HUDEP-2 (cell line): ENCODE data around the gene ASXL2.
A peak's percentile ranks its signal among the peaks of the same experiment; 100 is the strongest.
"Not testable (repeated sequence)": the region's sequence is repeated elsewhere in the genome, so short reads cannot be mapped to it uniquely, and the experiment has no call there.

Source experiments
- DNase-seq, 76 experiments: peaks; one replicate each; lab custom pipeline; 2025; ENCODE audit not compliant: unreplicated experiment in 76 of 76; lab: John Stamatoyannopoulos, UW

ASXL2 gene

GRCh38 chr2:25878361-25879132 is at the start of gene ASXL2:
Gene ASXL2 (minus strand): TSS chr2:25878487. CDS start chr2:25878222, 265 bp downstream.
- peak in 75 of 76 experiments; percentile 33 to 98 (median 94) for DNase-seq

GRCh38 chr2:25926984-25927756 is 48.9 kb upstream of the ASXL2 start:
- no peak for DNase-seq

DNA sequence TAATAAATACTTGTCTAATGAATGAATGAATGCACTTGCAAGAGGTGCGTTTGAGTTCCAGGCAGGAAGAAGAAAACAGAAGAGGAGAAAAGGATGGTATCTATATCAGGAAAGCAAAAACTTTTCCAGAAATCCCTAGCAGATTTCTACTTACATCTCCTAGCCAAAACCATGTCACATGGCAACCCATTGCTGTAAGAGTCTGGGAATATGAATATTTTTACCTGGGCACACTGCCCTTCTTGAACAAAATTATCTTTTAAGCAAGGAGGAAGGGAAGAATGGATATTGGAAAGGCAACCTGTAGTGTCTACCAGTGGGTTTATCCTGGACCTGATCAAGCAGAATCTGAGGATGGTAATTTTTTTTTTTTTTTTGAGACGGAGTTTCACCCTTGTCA is 44.2 kb upstream of the ASXL2 start:
- DNase-seq: no peak

DNA sequence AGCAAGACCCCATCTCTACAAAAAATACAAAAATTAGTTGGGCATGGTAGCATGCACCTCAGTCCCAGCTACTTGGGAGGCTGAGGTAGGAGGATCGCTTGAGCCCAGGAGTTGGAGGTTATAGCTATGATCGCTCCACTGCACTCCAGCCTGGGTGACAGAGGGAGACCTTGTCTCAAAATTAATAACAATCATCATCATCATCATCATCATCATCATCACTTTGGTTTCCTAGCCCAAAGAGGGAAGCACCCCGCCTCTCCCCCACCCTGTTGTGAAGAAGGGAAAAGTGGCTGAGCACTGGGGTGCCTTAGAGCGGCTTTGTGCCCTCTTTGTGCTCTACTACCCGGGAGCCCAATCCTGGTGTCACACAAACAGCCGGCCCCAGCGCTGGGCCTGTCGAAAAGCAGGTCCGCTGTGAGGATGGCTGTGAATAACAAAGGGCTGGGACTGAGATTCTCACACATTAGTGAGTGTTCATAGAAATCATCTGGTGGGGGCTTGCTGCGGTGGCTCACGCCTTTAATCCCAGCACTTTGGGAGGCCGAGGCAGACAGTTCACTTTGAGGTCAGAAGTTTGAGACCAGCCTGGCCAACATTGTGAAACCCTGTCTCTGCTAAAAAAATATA is 42.6 kb upstream of the ASXL2 start:
- no peak for DNase-seq

DNA sequence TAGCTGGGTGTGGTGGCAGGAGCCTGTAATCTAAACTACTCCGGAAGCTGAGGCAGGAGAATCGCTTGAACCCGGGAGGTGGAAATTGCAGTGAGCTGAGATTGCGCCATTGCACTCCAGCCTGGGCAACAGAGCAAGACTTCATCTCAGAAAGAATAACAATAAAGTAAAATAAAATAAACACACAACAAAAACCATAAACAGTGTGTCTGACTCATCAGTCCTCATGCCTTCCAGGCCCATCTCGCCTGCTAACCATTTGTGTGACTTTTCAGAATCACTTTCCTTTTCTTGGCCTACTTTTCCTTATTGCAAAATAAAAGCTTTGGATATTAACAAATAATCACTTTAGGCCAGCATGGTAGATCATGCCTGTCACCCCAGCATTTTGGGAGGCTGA is 42.0 kb upstream of the ASXL2 start:
- DNase-seq: no peak

GRCh38 chr2:25917832-25918231 is 39.5 kb upstream of the ASXL2 start:
- DNase-seq: no peak

DNA sequence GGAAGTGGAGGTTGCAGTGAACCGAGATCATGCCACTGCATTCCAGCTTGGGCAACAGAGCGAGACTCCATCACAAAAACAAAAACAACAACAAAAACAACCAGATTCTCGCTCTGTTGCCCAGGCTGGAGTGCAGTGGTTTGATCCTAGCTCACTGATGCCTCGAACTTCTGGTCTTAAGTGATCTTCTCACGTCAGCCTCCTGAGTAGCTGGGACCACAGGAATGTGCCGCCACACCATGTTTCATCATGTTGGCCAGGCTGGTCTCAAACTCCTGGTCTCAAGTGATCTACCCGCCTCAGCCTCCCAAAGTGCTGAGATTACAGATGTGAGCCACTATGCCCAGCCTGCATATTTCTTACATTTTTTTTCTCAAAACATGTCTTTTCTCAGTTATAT is 39.1 kb upstream of the ASXL2 start:
- not testable (repeated sequence) for DNase-seq

DNA sequence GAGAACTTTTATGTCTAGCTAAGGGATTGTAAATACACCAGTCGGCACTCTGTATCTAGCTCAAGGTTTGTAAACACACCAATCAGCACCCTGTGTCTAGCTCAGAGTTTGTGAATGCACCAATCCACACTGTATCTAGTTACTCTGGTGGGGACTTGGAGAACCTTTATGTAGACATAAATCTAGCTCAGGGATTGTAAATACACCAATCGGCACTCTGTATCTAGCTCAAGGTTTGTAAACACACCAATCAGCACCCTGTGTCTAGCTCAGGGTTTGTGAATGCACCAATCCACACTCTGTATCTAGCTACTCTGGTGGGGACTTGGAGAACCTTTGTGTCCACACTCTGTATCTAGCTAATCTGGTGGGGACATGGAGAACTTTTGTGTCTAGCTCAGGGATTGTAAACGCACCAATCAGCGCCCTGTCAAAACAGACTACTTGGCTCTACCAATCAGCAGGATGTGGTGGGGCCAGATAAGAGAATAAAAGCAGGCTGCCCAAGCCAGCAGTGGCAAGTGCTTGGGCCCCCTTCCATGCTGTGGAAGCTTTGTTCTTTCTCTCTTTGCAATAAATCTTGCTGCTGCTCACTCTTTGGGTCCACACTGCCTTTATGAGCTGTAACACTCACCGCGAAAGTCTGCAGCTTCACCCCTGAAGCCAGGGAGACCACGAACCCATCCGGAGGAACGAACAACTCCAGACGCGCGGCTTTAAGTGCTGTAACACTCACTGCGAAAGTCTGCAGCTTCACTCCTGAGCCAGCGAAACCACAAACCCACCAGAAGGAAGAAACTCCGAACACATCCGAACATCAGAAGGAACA is 37.9 kb upstream of the ASXL2 start:
- peak in 1 of 76 experiments; percentile 5 for DNase-seq

- DNase-seq: not testable (repeated sequence)
Observed at GRCh38 chr2:25915411-25915810, 37.1 kb upstream of the ASXL2 start.

DNA sequence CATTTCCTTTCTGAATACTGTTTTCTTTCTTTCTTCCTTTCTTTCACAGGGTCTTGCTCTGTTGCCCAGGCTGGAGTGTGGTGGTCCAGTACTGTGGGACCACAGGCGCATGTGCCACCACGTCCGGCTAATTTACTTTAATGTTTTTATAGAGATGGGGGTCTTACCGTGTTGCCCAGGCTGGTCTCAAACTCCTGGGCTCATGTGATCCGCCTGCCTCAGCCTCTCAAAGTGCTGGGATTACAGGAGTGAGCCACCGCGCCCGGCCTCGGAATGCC is 35.3 kb upstream of the ASXL2 start:
- DNase-seq: not testable (repeated sequence)

DNA sequence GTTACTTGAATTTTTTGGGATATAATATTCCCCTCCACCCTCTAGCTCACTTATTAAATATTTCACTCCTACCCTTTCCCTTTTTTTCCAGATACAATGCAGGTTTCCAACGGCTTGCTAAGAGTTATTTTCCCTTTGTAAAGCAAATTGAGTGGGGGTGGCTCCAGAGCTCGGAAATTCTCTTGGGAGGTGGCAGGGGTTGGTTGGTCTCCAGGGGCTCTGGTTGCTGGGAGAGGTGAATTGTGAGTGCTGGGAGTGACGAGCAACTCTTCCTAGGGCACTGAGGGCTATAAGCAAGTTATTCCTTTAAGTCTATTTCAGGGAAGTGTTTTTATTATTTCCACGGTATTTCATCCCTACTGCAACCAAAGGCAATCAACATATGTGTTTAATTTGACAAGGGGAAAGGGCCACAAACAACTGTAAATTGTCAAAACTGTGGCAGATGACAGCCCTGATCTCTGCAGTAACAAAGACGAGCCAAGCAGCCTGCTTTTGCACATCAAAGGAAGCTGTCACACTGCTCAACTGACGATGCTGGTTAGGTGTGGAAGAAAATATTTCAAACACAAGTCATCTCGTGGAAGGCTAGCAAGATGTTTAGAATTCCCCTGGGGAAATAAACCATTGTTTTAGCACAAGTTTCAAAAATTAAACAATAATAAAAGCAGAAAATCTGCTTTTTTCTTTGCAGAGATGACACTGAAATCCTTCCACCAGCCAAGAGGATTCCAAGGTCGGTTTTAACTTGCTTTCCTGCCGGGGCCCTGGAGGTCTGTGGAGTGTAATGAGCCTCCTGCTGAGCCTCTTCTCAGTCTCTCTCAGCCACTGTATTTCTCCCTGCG is 34.8 kb upstream of the ASXL2 start:
- no peak for DNase-seq

DNA sequence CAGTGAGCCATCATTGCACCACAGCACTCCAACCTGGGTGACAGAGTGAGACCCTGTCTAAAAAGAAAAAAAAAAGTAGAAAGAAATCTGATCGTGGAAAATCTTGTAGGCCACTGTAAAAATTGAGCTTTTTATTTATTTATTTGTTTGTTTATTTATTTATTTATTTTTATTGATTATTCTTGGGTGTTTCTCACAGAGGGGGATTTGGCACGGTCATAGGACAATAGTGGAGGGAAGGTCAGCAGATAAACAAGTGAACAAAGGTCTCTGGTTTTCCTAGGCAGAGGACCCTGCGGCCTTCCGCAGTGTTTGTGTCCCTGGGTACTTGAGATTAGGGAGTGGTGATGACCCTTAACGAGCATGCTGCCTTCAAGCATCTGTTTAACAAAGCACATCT is 31.3 kb upstream of the ASXL2 start:
- not testable (repeated sequence) for DNase-seq

DNA sequence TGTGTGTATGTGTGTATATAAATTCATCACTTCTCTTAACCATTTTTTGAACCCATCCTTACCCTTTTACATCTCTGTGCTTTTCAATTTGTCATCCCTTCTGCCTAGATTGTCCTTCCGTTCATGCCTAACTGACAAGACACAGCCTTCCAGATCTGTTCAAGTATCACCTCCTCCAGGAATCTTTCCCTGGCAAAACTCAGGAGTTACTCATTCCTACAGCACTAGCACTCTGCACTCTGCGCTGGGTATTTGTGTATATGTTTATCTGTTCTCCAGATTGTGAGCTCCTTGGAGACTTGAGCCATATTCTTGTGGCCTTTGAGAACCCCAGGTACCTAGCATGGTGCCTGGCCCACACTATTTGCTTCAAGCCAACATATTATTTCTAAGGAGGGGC is 26.8 kb upstream of the ASXL2 start:
- DNase-seq: no peak

DNA sequence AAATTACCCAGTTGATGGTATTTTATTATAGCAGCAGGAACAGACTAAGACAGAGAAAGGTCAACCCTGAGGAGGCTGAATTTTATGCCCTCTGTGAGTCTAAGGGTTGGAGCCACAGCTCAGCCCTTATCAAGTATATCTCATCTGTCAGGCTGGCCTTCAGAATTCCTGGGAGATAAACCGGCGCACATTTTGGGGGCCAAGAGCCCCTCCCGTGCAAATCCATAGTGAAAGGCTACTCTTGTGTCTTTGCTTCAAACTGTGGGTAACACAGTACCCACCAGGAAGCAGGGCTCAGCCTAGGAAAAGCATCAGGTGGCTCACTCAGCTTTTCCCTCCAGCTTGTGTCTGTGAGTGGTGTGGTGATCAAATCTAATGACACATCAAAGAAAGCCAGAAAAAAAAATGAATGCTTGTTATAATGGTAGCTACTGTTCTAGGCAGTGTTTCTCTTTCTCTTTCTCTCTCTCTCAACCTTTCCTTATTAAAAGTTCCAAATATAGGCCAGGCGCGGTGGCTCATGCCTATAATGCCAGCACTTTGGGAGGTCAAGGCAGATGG is 25.0 kb upstream of the ASXL2 start:
- DNase-seq: peak in 1 of 76 experiments; percentile 8

DNA sequence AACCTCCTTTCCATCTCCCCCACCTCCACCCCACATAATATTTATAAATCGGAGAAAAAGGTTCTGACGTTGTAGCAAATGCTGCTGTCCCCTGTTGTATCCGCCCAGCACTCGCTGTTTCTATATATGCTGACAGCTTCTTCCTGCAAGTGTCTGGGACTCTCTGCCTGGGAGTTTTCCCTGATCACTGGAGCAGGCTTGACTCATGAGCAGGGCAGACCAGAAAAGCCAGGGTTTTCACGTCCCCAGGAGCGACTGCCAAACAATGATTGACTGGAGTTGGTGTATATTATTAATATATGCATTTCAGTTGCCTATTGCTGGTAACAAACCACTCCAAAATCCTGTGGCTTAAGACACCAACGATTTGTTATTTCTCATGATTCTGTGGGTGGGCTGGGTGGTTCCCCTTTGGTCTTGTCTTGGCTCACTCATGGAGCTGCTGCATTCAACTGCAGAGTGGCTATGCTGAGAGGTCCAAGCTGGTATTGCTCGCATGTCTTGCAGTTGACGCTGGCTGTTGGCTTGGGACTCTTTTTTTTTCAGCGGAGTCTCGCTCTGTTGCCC is 21.2 kb upstream of the ASXL2 start:
- no peak for DNase-seq

- no peak for DNase-seq
Observed at GRCh38 chr2:25897506-25897905, 19.2 kb upstream of the ASXL2 start.

- DNase-seq: not testable (repeated sequence)
Observed at GRCh38 chr2:25896308-25896707, 18.0 kb upstream of the ASXL2 start.

GRCh38 chr2:25895610-25896009 is 17.3 kb upstream of the ASXL2 start:
- DNase-seq: no peak

- DNase-seq: no peak
Observed at GRCh38 chr2:25895018-25895417, 16.7 kb upstream of the ASXL2 start.
